H1 (cell line): ENCODE results near the gene LRRC56.

ENCODE experiments used
- CHD1 ChIP-seq: IDR thresholded peaks from 2 replicates; pipeline ENCODE4 v1.6.1; 2012; ENCODE audit warnings: low read depth, low read length, improper control_type of control experiment
- CTCF ChIP-seq, 3 experiments: IDR thresholded peaks; 1 replicate in 2 of 3; 2 replicates in 1 of 3; pipeline versions ENCODE4 v1.5.1 to v1.6.1; 2011; ENCODE audit warnings: low read length in 3 of 3, mild to moderate bottlenecking in 3 of 3, inconsistent platforms in 2 of 3, low read depth in 1 of 3, moderate library complexity in 1 of 3; ENCODE audit not compliant: insufficient read depth in 1 of 3; ENCODE audit errors: control extremely low read depth in 1 of 3
- JUN ChIP-seq: IDR thresholded peaks from 2 replicates; pipeline ENCODE4 v1.6.1; 2011; ENCODE audit warnings: low read depth, mild to moderate bottlenecking, improper control_type of control experiment, low read length
- POLR2A ChIP-seq, 2 experiments: IDR thresholded peaks; 1 replicate in 1 of 2; 2 replicates in 1 of 2; pipeline ENCODE4 v1.6.1; 2011; ENCODE audit warnings: low read depth in 2 of 2, low read length in 2 of 2, mild to moderate bottlenecking in 2 of 2; ENCODE audit errors: control extremely low read depth in 1 of 2

DNA sequence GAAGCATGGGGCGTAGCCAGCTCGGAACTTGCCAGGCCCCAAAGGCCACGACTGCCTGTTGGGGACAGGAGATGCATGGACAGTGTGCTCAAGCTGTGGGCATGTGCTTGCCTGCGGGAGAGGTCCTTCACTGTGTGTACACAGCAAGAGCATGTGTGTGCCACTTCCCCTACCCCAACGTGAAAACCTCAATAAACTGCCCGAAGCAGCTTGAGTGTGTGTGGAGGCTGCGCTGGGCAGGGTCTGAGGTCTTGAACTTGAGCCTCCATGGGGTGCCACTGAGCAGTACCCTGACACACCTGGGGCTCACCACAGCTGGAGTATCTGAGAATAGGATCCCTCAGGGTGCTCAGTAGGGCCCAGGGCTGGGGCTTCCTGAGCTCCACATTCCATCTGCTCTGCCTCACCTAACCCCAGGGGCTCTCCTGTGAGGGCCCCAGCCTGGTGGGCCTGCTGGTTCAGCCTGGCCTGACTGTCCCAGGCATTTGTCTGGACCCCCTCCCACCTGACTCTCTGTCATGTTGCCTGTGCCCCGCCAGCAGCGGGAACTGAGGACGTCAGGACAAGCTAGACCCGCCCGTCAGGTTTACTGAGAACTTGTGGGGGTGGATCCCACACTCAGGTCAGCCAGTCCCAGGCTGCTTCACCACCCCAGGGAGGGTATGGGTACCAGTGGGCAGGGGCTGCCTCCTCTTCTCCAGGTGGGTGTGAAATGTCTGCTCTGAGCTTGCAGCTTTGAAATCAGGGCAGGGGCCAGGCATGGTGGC, 26.7 kb downstream of the LRRC56 start:
- no peak for TF ChIP-seq POLR2A (IDR thresholded peaks at IDR 0.05; ENCODE audit: control extremely low read depth in 1 of 2, low read depth in 2 of 2, low read length in 2 of 2)
- TF ChIP-seq JUN: no peak
- no peak for TF ChIP-seq CTCF (IDR thresholded peaks at IDR 0.05; ENCODE audit: control extremely low read depth in 1 of 3, insufficient read depth in 1 of 3, low read depth in 1 of 3, low read length in 3 of 3)
- TF ChIP-seq CHD1: no peak
